ENCODE data around the gene CEP85.

CEP85 gene

DNA sequence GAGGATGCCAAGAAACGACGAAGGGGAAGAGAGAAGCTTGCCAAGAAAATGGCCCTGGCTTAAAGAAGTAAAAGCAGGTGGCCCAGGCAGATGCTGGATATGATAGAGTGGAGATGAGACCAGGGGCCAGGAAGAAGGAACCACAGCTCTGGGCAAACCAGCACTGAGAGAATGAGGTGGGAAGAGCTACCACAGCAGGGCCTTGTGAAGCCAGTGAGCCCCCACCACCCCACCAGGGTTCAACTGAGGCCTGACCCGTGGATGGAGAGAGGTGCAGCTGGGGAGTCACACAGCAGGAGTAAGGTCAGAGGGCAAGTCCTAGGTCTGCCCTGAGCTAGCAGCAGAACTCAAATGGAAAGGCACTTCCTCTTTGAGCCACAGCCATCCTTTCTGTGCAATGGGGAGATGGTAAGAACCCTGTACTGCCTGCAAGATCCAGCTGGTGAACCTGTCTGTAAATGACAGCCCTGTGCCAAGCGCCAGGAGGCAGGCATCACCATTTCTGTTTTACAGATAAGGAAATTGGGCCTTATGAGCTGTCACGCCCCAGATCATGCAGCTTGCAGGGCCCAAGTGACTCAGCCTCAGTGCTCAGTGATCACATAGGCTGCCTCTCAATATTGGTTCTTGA lies 54.4 kb downstream of the CEP85 start:
- Histone ChIP-seq H3K4me3 (ENCODE audit: low read length, poor library complexity, severe bottlenecking) (peak overlapping the region; percentile 69), H3K4me2 (ENCODE audit: low read depth, low read length, poor library complexity, severe bottlenecking) (peak overlapping the region; percentile 98), H3K4me1 (ENCODE audit: insufficient read depth, low read length, poor library complexity, severe bottlenecking) (peaks cover 83% of the 10 kb centered on the region), H3K9me3 (ENCODE audit: insufficient read depth, low read depth, low read length) (no peaks in the 10 kb centered on the region), H3F3A (ENCODE audit: low read depth) (peaks cover 31% of the 10 kb centered on the region), H2AFZ (ENCODE audit: low read length) (no peak overlapping the region), H4K20me1 (ENCODE audit: insufficient read depth, low read length, poor library complexity, severe bottlenecking) (no peaks in the 10 kb centered on the region), H3K36me3 (ENCODE audit: insufficient read depth, low read length) (no peaks in the 10 kb centered on the region), H3K9me2 (replicated peaks; ENCODE audit: low read depth, low read length) (no peaks in the 10 kb centered on the region), H3K79me2 (ENCODE audit: insufficient read depth, low read length) (peaks cover 2% of the 10 kb centered on the region; the same call in 1 of the 2 replicates), H3K27me3 (ENCODE audit: insufficient read depth, low read length, poor library complexity, severe bottlenecking) (no peaks in the 10 kb centered on the region), H3K9ac (ENCODE audit: low read depth, low read length, poor library complexity, severe bottlenecking) (peak overlapping the region; percentile 88)
- no peak for TF ChIP-seq EZH2phosphoT487 (IDR thresholded peaks at IDR 0.05; ENCODE audit: borderline replicate concordance)
- TF ChIP-seq, protein P1, sequence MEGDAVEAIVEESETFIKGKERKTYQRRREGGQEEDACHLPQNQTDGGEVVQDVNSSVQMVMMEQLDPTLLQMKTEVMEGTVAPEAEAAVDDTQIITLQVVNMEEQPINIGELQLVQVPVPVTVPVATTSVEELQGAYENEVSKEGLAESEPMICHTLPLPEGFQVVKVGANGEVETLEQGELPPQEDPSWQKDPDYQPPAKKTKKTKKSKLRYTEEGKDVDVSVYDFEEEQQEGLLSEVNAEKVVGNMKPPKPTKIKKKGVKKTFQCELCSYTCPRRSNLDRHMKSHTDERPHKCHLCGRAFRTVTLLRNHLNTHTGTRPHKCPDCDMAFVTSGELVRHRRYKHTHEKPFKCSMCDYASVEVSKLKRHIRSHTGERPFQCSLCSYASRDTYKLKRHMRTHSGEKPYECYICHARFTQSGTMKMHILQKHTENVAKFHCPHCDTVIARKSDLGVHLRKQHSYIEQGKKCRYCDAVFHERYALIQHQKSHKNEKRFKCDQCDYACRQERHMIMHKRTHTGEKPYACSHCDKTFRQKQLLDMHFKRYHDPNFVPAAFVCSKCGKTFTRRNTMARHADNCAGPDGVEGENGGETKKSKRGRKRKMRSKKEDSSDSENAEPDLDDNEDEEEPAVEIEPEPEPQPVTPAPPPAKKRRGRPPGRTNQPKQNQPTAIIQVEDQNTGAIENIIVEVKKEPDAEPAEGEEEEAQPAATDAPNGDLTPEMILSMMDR (conservative IDR thresholded peaks at IDR 0.05; ENCODE audit: low read length) = no peak

DNA sequence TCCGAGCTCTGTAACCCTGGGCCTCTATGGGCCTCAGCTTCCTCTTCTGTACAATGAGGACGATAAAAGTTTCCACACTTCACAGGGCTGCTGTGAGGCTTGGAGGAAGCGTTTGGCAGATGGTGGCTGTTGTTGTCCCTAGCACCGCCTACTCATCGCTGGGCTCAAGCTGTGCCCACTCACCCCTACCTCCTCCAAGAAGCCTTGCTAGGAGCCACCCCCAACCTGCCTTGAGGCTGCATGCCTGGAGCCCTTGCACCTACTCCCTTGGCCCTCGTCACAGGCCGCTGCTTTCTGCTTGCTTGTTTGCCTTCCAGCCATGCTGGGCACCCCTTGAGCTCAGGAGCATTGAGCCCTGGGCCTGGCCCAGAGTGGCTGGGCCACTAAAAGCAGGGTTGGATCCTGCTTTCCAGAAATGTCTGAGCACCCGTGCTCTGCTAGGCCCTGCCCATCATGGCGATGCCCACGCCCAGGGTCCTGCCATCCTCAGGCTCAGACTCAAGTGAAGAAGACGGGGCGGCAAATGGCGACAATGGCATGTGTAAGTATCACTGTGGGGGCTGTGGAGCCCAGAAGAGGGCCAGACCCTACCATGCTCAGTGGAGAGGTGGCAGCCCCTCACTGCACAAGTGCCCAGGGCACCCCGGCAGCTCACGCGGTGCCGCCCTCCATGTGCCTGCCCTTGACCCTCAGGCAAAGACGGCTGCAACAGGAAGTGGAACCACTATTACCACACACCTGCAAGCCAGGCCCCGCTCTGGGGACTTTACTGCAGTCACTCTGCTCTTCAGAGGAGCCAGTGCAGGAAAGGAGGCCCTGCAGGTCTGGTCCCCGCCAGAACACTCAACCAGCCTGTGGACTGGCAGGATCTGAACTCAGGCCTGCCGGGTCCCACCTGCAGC lies 55.4 kb downstream of the CEP85 start:
- Histone ChIP-seq H4K20me1 (ENCODE audit: insufficient read depth, low read length, poor library complexity, severe bottlenecking) (no peaks in the 10 kb centered on the region), H3F3A (ENCODE audit: low read depth) (peaks cover 31% of the 10 kb centered on the region), H3K9me2 (replicated peaks; ENCODE audit: low read depth, low read length) (no peaks in the 10 kb centered on the region), H3K4me2 (ENCODE audit: low read depth, low read length, poor library complexity, severe bottlenecking) (peak overlapping the region; percentile 98), H3K4me3 (ENCODE audit: low read length, poor library complexity, severe bottlenecking) (peak overlapping the region; percentile 69), H3K9ac (ENCODE audit: low read depth, low read length, poor library complexity, severe bottlenecking) (peak overlapping the region; percentile 88), H3K9me3 (ENCODE audit: insufficient read depth, low read depth, low read length) (no peaks in the 10 kb centered on the region), H3K36me3 (ENCODE audit: insufficient read depth, low read length) (no peaks in the 10 kb centered on the region), H2AFZ (ENCODE audit: low read length) (no peak overlapping the region), H3K27me3 (ENCODE audit: insufficient read depth, low read length, poor library complexity, severe bottlenecking) (no peaks in the 10 kb centered on the region), H3K79me2 (ENCODE audit: insufficient read depth, low read length) (no peaks in the 10 kb centered on the region), H3K4me1 (ENCODE audit: insufficient read depth, low read length, poor library complexity, severe bottlenecking) (peaks cover 74% of the 10 kb centered on the region)
- TF ChIP-seq EZH2phosphoT487 (IDR thresholded peaks at IDR 0.05; ENCODE audit: borderline replicate concordance) = no peak
- TF ChIP-seq, protein P1 (conservative IDR thresholded peaks at IDR 0.05; ENCODE audit: low read length) = no peak; the same call in 1 of the 2 replicates

DNA sequence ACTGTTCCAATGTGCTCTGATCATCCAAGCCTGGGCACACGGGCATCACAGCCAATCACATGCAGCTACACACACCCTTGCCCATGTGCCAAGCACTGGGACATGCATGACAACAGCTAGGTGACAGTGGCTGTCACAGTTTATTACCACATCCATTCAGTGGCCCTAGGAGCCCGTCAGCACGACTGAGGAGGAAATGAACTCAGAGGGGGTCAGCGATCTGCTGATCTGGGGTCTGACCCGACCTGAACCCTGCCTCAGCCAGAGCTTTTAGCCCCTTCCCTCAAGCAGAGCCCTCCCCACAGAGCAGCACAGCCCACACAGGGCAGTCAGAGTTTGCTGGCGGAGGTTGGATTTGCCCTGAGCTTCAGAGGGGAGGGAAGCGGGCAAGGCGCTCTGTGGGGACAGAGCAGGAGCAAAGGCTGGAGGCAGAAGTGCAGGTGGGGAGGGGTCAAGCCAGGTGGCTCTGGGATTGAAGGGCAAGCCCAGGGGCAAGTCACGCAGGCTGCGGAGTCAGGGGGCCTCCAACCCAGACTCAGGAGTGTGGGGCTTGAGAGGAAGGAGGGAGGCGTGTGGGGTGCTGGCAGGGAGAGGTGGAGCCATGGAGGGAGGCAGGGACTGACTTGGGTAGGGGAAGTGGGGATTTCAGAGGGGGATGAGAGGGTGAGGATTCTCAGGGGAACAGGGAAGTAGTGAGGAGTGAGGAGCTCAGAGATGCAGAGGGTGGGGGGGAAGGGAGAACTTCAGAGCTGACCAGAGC lies 56.3 kb downstream of the CEP85 start:
- Histone ChIP-seq H3K4me1 (ENCODE audit: insufficient read depth, low read length, poor library complexity, severe bottlenecking) (peaks cover 69% of the 10 kb centered on the region), H3K4me2 (ENCODE audit: low read depth, low read length, poor library complexity, severe bottlenecking) (peak overlapping the region; percentile 98), H2AFZ (ENCODE audit: low read length) (no peak overlapping the region), H3K36me3 (ENCODE audit: insufficient read depth, low read length) (no peaks in the 10 kb centered on the region), H3K9ac (ENCODE audit: low read depth, low read length, poor library complexity, severe bottlenecking) (peak overlapping the region; percentile 88), H3K27me3 (ENCODE audit: insufficient read depth, low read length, poor library complexity, severe bottlenecking) (no peaks in the 10 kb centered on the region), H3K4me3 (ENCODE audit: low read length, poor library complexity, severe bottlenecking) (peak overlapping the region; percentile 69), H3K9me3 (ENCODE audit: insufficient read depth, low read depth, low read length) (no peaks in the 10 kb centered on the region), H4K20me1 (ENCODE audit: insufficient read depth, low read length, poor library complexity, severe bottlenecking) (no peaks in the 10 kb centered on the region), H3K9me2 (replicated peaks; ENCODE audit: low read depth, low read length) (no peaks in the 10 kb centered on the region), H3K79me2 (ENCODE audit: insufficient read depth, low read length) (no peaks in the 10 kb centered on the region), H3F3A (ENCODE audit: low read depth) (peaks cover 31% of the 10 kb centered on the region)
- TF ChIP-seq, protein P1 (conservative IDR thresholded peaks at IDR 0.05; ENCODE audit: low read length) = no peak

All from Loucy (cell line).